Mesenchymal stem cell (in vitro differentiated cells and primary cell): ENCODE data around the gene ISX.

Experiments used
- DNase-seq: peaks from one replicate; pipeline ENCODE4 v3.0.0-alpha.2; 2013
- H2AFZ ChIP-seq: one replicate; pipeline ENCODE4 v1.6.1; 2013; ENCODE audit warnings: low read depth, mild to moderate bottlenecking, control low read depth, inconsistent platforms, low read length, moderate library complexity
- H2AK5ac ChIP-seq: 2 replicates; pipeline ENCODE4 v1.6.1; 2013; ENCODE audit warnings: low read length, moderate library complexity, mild to moderate bottlenecking, inconsistent platforms; ENCODE audit not compliant: severe bottlenecking
- H2BK120ac ChIP-seq: one replicate; pipeline ENCODE4 v1.6.1; 2013; ENCODE audit warnings: low read depth, mild to moderate bottlenecking, inconsistent platforms, low read length, moderate library complexity
- H2BK12ac ChIP-seq, 2 experiments: one replicate each; pipeline ENCODE4 v1.6.1; 2013; ENCODE audit warnings: inconsistent platforms in 2 of 2, low read length in 2 of 2, mild to moderate bottlenecking in 2 of 2, moderate library complexity in 2 of 2, control low read depth in 1 of 2
- H2BK15ac ChIP-seq: one replicate; pipeline ENCODE4 v1.6.1; 2013; ENCODE audit warnings: mild to moderate bottlenecking, low read depth, inconsistent platforms; ENCODE audit not compliant: poor library complexity, severe bottlenecking
- H2BK5ac ChIP-seq: 2 replicates; pipeline ENCODE4 v1.6.1; 2013; ENCODE audit warnings: low read depth, mild to moderate bottlenecking, low read length, control low read depth, inconsistent platforms; ENCODE audit not compliant: poor library complexity, severe bottlenecking
- H3K14ac ChIP-seq, 2 experiments: one replicate each; pipeline ENCODE4 v1.6.1; 2013; ENCODE audit warnings: inconsistent platforms in 2 of 2, low read length in 2 of 2, control low read depth in 1 of 2, mild to moderate bottlenecking in 1 of 2, moderate library complexity in 1 of 2
- H3K18ac ChIP-seq, 2 experiments: one replicate each; pipeline ENCODE4 v1.6.1; 2013; ENCODE audit warnings: inconsistent platforms in 2 of 2, low read length in 2 of 2, control low read depth in 1 of 2, low read depth in 1 of 2, mild to moderate bottlenecking in 1 of 2
- H3K23ac ChIP-seq, 2 experiments: one replicate each; pipeline ENCODE4 v1.6.1; 2013; ENCODE audit warnings: inconsistent platforms in 2 of 2, low read length in 2 of 2, mild to moderate bottlenecking in 2 of 2, moderate library complexity in 2 of 2, control low read depth in 1 of 2
- H3K27ac ChIP-seq: 2 replicates; pipeline ENCODE4 v1.5.1; 2013; ENCODE audit warnings: mild to moderate bottlenecking, moderate library complexity, low read length, control low read depth, inconsistent platforms; ENCODE audit not compliant: poor library complexity, severe bottlenecking
- H3K27me3 ChIP-seq, 2 experiments: 2 replicates each; pipeline versions ENCODE4 v1.6.1 to v1.7.0; 2013; ENCODE audit warnings: low read length in 2 of 2, mild to moderate bottlenecking in 2 of 2, moderate library complexity in 2 of 2, control low read depth in 1 of 2, inconsistent platforms in 1 of 2; ENCODE audit not compliant: control insufficient read depth in 1 of 2, insufficient read depth in 1 of 2
- H3K36me3 ChIP-seq, 2 experiments: 2 replicates each; pipeline versions ENCODE4 v1.6.1 to v1.7.0; 2013; ENCODE audit warnings: low read length in 2 of 2, control low read depth in 1 of 2, inconsistent platforms in 1 of 2, low read depth in 1 of 2, mild to moderate bottlenecking in 1 of 2; ENCODE audit not compliant: insufficient read depth in 2 of 2, control insufficient read depth in 1 of 2
- H3K4ac ChIP-seq, 2 experiments: one replicate each; pipeline ENCODE4 v1.6.1; 2013; ENCODE audit warnings: inconsistent platforms in 2 of 2, low read length in 2 of 2, mild to moderate bottlenecking in 2 of 2, moderate library complexity in 2 of 2, control low read depth in 1 of 2, low read depth in 1 of 2
- H3K4me1 ChIP-seq: 2 replicates; pipeline ENCODE4 v1.6.1; 2013; ENCODE audit warnings: low read depth, low read length, control low read depth; ENCODE audit not compliant: control insufficient read depth, insufficient read depth
- H3K4me2 ChIP-seq: 2 replicates; pipeline ENCODE4 v1.6.1; 2013; ENCODE audit warnings: low read length, mild to moderate bottlenecking, inconsistent platforms; ENCODE audit not compliant: poor library complexity, severe bottlenecking
- H3K4me3 ChIP-seq, 2 experiments: 2 replicates each; pipeline versions ENCODE4 v1.5.1 to v1.7.0; 2013; ENCODE audit warnings: low read length in 2 of 2, mild to moderate bottlenecking in 2 of 2, control low read depth in 1 of 2, low read depth in 1 of 2; ENCODE audit not compliant: insufficient read depth in 1 of 2
- H3K79me1 ChIP-seq: replicated peaks from 2 replicates; pipeline ENCODE4 v1.6.1; 2013; ENCODE audit warnings: mild to moderate bottlenecking, control low read depth, low read length, inconsistent platforms; ENCODE audit not compliant: poor library complexity, severe bottlenecking
- H3K9ac ChIP-seq: 2 replicates; pipeline ENCODE4 v1.7.0; 2013; ENCODE audit warnings: mild to moderate bottlenecking, low read length, moderate library complexity
- H3K9me3 ChIP-seq: 2 replicates; pipeline ENCODE4 v1.7.0; 2013; ENCODE audit warnings: mild to moderate bottlenecking, low read length; ENCODE audit not compliant: control insufficient read depth
- H4K8ac ChIP-seq: one replicate; pipeline ENCODE4 v1.6.1; 2013; ENCODE audit warnings: inconsistent platforms, mild to moderate bottlenecking, low read length, moderate library complexity
- H4K91ac ChIP-seq: one replicate; pipeline ENCODE4 v1.6.1; 2013; ENCODE audit warnings: mild to moderate bottlenecking, low read length, inconsistent platforms
- WGBS: methylation state at CpG from one replicate; pipeline ENCODE4 v1.1.7; 2013; ENCODE audit warnings: mixed read lengths; 5-methylcytosine and 5-hydroxymethylcytosine counted together

ISX gene

DNA sequence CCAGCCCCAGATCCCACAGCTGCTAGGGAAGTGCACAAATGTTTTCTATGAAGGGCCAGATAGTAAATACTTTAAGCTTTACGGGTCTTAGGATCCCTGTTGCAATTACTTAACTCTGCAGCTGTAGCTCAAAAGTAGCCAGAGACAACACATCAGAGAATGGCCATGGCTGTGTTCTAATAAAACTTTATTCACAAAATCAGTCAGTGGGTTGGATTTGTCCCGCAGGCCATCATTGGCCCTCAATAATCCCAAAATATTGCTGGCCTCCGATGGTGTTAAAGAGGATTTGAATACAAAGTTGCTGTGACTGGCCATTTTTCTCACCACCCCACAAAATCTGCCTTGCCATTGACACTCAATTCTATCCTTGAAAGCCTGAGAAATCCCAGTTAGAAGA, 49.6 kb downstream of the ISX start:
- H2AFZ ChIP-seq, result no peak overlapping the region
- WGBS, result 90% methylated on average over 3 of the region's 3 CpGs
- no peaks in the 10 kb centered on the region for H3K9me3 ChIP-seq
- H4K91ac ChIP-seq, result no peak overlapping the region
- H3K4me1 ChIP-seq, result no peaks in the 10 kb centered on the region
- no peak overlapping the region for H2BK12ac ChIP-seq
- H3K4me2 ChIP-seq, result no peak overlapping the region
- no peak overlapping the region for H3K27ac ChIP-seq
- no peaks in the 10 kb centered on the region for H3K79me1 ChIP-seq
- H4K8ac ChIP-seq, result no peak overlapping the region
- H3K4me3 ChIP-seq, result no peak overlapping the region
- no peak overlapping the region for H2BK120ac ChIP-seq
- no peak for DNase-seq
- H3K27me3 ChIP-seq, result no peaks in the 10 kb centered on the region
- H2AK5ac ChIP-seq, result no peak overlapping the region
- H3K18ac ChIP-seq, result no peak overlapping the region
- H3K4ac ChIP-seq, result no peak overlapping the region
- H2BK15ac ChIP-seq, result no peak overlapping the region
- H3K36me3 ChIP-seq, result no peaks in the 10 kb centered on the region
- H3K14ac ChIP-seq, result no peak overlapping the region
- no peak overlapping the region for H3K9ac ChIP-seq
- H2BK5ac ChIP-seq, result no peak overlapping the region
- H3K23ac ChIP-seq, result no peak overlapping the region

DNA sequence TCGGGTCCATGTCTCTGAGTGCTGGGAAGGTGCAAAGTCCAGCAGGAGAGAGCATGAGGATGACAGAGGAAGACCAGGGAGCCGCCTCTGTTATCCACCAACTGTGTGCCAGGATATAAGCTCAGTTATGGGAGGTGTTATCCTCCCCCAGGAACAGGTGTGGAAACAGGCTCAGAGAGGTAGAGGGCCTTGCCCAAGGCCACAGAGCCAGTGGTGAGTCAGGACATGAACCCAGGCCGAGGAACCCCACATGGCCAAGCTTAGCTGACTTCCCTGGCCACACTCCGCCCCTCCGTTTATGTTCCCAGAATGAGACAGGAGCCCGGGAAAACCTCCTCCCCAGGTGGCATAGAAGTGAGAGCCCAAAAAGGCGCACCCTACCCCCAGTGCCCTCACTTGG, 50.3 kb downstream of the ISX start:
- H3K27me3 ChIP-seq, result no peaks in the 10 kb centered on the region
- DNase-seq, result no peak
- no peak overlapping the region for H3K9ac ChIP-seq
- H2BK120ac ChIP-seq, result no peak overlapping the region
- no peak overlapping the region for H2BK5ac ChIP-seq
- no peaks in the 10 kb centered on the region for H3K36me3 ChIP-seq
- no peak overlapping the region for H4K91ac ChIP-seq
- H2BK12ac ChIP-seq, result no peak overlapping the region
- H3K4me3 ChIP-seq, result no peak overlapping the region
- no peak overlapping the region for H2AFZ ChIP-seq
- no peaks in the 10 kb centered on the region for H3K4me1 ChIP-seq
- H4K8ac ChIP-seq, result no peak overlapping the region
- H3K79me1 ChIP-seq, result no peaks in the 10 kb centered on the region
- no peak overlapping the region for H3K14ac ChIP-seq
- H3K9me3 ChIP-seq, result no peaks in the 10 kb centered on the region
- no peak overlapping the region for H3K4ac ChIP-seq
- H2BK15ac ChIP-seq, result no peak overlapping the region
- 75% methylated on average over 7 of the region's 7 CpGs for WGBS
- no peak overlapping the region for H3K4me2 ChIP-seq
- H3K27ac ChIP-seq, result no peak overlapping the region
- H3K18ac ChIP-seq, result no peak overlapping the region
- no peak overlapping the region for H2AK5ac ChIP-seq
- no peak overlapping the region for H3K23ac ChIP-seq

DNA sequence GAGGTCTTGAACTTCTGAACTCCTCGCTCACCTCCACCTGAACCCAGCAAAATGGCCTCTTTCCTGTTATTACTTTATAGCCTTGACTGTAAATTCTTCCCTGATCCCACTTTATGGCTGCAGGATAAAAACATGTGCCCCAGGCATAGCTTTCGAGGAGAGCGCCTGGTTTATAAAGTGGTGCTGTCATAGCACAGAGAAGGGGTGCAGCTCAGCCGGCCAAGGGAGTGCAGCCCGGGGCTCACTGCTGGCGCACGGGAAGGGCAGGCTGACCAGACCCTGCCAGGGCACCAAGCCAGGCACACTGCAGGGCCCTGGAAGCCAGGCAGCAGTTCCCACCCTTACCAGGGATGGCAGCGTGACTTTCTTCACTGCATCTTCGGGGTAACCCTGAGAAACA, 50.9 kb downstream of the ISX start:
- Histone ChIP-seq H2AFZ (no peak overlapping the region), H3K4ac (no peak overlapping the region), H2BK120ac (no peak overlapping the region), H2BK15ac (no peak overlapping the region), H3K4me2 (no peak overlapping the region), H4K8ac (no peak overlapping the region), H3K79me1 (no peaks in the 10 kb centered on the region), H3K4me1 (no peaks in the 10 kb centered on the region), H3K14ac (no peak overlapping the region), H2BK5ac (no peak overlapping the region), H2BK12ac (no peak overlapping the region), H4K91ac (no peak overlapping the region), H3K9me3 (no peaks in the 10 kb centered on the region), H3K27ac (no peak overlapping the region), H3K23ac (no peak overlapping the region), H3K4me3 (no peak overlapping the region), H3K36me3 (no peaks in the 10 kb centered on the region), H3K9ac (no peak overlapping the region), H3K18ac (no peak overlapping the region), H2AK5ac (no peak overlapping the region), H3K27me3 (no peaks in the 10 kb centered on the region)
- WGBS, result 77% methylated on average over 9 of the region's 9 CpGs
- DNase-seq, result no peak

DNA sequence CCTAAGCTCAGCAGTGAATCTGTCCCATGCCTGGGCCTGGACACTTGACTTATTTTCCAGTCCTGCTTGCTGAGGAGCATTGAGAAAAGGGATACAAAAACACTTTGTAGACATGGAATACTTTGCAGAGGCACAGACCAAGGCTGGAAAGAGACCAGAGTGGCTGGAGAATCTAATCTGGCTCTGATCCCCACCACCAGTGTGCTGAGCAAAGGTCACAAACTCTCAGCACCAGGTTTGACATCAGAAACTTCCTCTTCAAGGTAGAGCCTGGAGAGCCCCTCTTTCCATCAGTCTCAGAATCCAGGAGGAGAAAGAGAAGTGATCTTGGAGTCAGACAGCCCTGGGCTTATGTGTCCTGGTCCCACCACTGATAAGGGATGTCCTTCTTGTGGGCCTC, 53.5 kb downstream of the ISX start:
- Histone ChIP-seq H4K8ac (no peak overlapping the region), H3K9me3 (no peaks in the 10 kb centered on the region), H2BK12ac (no peak overlapping the region), H3K23ac (no peak overlapping the region), H3K14ac (no peak overlapping the region), H3K27me3 (no peaks in the 10 kb centered on the region), H3K27ac (no peak overlapping the region), H3K18ac (no peak overlapping the region), H3K4me2 (no peak overlapping the region), H3K36me3 (no peaks in the 10 kb centered on the region), H3K9ac (no peak overlapping the region), H3K4me3 (no peak overlapping the region), H2AFZ (no peak overlapping the region), H4K91ac (no peak overlapping the region), H2BK5ac (no peak overlapping the region), H3K4ac (no peak overlapping the region), H3K79me1 (no peaks in the 10 kb centered on the region), H2AK5ac (no peak overlapping the region), H2BK120ac (no peak overlapping the region), H3K4me1 (no peaks in the 10 kb centered on the region), H2BK15ac (no peak overlapping the region)
- DNase-seq, result no peak
